ENCODE data around the gene PCSK1. TPM values are rescaled to one million over a fixed set of nuclear protein-coding genes. Genes with fewer than 3 reads are reported as not detected.

Gene PCSK1
- polyA plus RNA-seq, 3 donors = not detected

DNA sequence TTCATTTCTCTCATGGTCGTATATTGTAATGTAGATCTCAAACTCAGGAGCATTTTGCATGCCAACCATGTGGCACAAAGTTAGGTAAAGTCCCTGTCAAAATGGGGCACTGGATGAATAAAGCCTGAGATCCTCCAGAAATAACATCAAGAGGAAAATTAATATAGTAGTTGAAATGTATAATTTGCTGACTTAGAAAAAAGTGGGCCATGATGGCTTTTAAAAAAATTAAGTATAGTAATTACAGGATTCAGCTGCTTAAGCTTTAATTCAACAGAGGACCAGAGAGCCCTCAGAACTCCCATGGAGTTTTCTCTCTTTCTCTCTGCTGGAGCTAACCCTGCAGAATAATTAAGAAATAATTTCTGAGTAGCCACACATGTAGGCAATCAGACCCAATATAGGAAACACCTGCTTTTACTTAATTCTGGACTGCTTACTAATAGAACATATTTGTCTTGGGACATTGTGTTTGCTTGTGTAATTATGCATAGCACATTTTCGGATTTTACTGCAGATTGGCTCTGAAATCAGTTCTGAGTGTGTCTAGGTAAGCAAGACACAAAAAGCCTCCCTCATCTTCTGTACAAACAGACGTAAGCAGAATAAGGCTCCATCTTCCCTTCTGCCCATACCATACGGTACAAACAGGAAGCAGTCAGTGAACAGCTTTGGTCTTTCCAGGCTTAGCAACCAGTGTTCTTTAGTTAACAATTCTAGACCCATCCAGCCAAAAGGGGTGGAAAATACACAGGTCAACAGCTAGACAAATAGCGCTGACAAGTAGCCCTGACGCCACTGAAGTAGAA, 26.5 kb upstream of the PCSK1 start:
- TF ChIP-seq CTCF (IDR thresholded peaks at IDR 0.05) = no peak

GRCh38 chr5:96458176-96458575, 25.1 kb upstream of the PCSK1 start:
- Mint-ChIP-seq H3K9me3 (peaks cover 0 to 9% (median 2%) of the 10 kb centered on the region in 7 donors), H3K36me3 (no peaks in the 10 kb centered on the region), H3K27me3 (ENCODE audit: low read depth in 3 of 3) (peaks cover 2 to 4% (median 3%) of the 10 kb centered on the region in 3 donors), H3K27ac (no peak overlapping the region), H3K4me1 (no peaks in the 10 kb centered on the region), H3K4me3 (no peak overlapping the region)
- no peak overlapping the region for H2AFZ ChIP-seq (ENCODE audit: insufficient read depth, low read depth, low read length, poor library complexity, severe bottlenecking)
- H3K4me1 ChIP-seq (ENCODE audit: control insufficient read depth in 1 of 2, insufficient read depth in 2 of 2, low read length in 2 of 2) = no peaks in the 10 kb centered on the region
- H3K4me3 ChIP-seq (replicated peaks in 1 of 3; ENCODE audit: low read depth in 2 of 3, low read length in 3 of 3) = no peak overlapping the region
- no peak for TF ChIP-seq CTCF (IDR thresholded peaks at IDR 0.05)
- no peak overlapping the region for H3K9ac ChIP-seq (ENCODE audit: insufficient read depth, low read length, poor library complexity, severe bottlenecking)
- no CpG with 5 or more reads among the region's 2 CpGs for WGBS (ENCODE audit: insufficient coverage)
- H3K4me2 ChIP-seq (replicated peaks; ENCODE audit: extremely low read depth, low read length, poor library complexity, severe bottlenecking) = no peak overlapping the region
- H3K79me2 ChIP-seq (ENCODE audit: insufficient read depth, low read length) = no peaks in the 10 kb centered on the region
- no peaks in the 10 kb centered on the region for H4K20me1 ChIP-seq (ENCODE audit: insufficient read depth, low read length)
- H3K36me3 ChIP-seq (replicated peaks in 1 of 2; ENCODE audit: control insufficient read depth in 1 of 2, insufficient read depth in 2 of 2, low read length in 2 of 2) = no peaks in the 10 kb centered on the region
- intact Hi-C loops (cut with micrococcal nuclease) = no loop called here
- H3K27ac ChIP-seq (ENCODE audit: low read depth in 1 of 2, low read length in 2 of 2) = no peak overlapping the region
- DNase-seq = no peak
- no peaks in the 10 kb centered on the region for H3K9me3 ChIP-seq (replicated peaks in 1 of 2; ENCODE audit: control insufficient read depth in 1 of 2, insufficient read depth in 1 of 2, low read length in 2 of 2)
- H3K27me3 ChIP-seq (ENCODE audit: control insufficient read depth in 2 of 2, insufficient read depth in 2 of 2, low read length in 2 of 2) = no peaks in the 10 kb centered on the region

More for the DNA sequence above, 26.5 kb upstream of the PCSK1 start:
- intact Hi-C loops (cut with micrococcal nuclease) = no loop called here
- Histone ChIP-seq H3K27ac (ENCODE audit: low read depth in 1 of 2, low read length in 2 of 2) (no peak overlapping the region), H3K4me1 (ENCODE audit: control insufficient read depth in 1 of 2, insufficient read depth in 2 of 2, low read length in 2 of 2) (no peaks in the 10 kb centered on the region), H2AFZ (ENCODE audit: insufficient read depth, low read depth, low read length, poor library complexity, severe bottlenecking) (no peak overlapping the region), H3K9ac (ENCODE audit: insufficient read depth, low read length, poor library complexity, severe bottlenecking) (no peak overlapping the region), H4K20me1 (ENCODE audit: insufficient read depth, low read length) (no peaks in the 10 kb centered on the region), H3K27me3 (ENCODE audit: control insufficient read depth in 2 of 2, insufficient read depth in 2 of 2, low read length in 2 of 2) (no peaks in the 10 kb centered on the region), H3K36me3 (replicated peaks in 1 of 2; ENCODE audit: control insufficient read depth in 1 of 2, insufficient read depth in 2 of 2, low read length in 2 of 2) (no peaks in the 10 kb centered on the region), H3K4me2 (replicated peaks; ENCODE audit: extremely low read depth, low read length, poor library complexity, severe bottlenecking) (no peak overlapping the region), H3K4me3 (replicated peaks in 1 of 3; ENCODE audit: low read depth in 2 of 3, low read length in 3 of 3) (no peak overlapping the region), H3K79me2 (ENCODE audit: insufficient read depth, low read length) (no peaks in the 10 kb centered on the region), H3K9me3 (replicated peaks in 1 of 2; ENCODE audit: control insufficient read depth in 1 of 2, insufficient read depth in 1 of 2, low read length in 2 of 2) (no peaks in the 10 kb centered on the region)
- Mint-ChIP-seq H3K4me3 (no peak overlapping the region), H3K27me3 (ENCODE audit: low read depth in 3 of 3) (peaks cover 1 to 3% (median 2%) of the 10 kb centered on the region in 3 donors), H3K27ac (no peak overlapping the region), H3K4me1 (no peaks in the 10 kb centered on the region), H3K36me3 (no peaks in the 10 kb centered on the region), H3K9me3 (peaks cover 0 to 7% (median 2%) of the 10 kb centered on the region in 7 donors)
- 83% methylated on average over 4 of the region's 6 CpGs for WGBS (ENCODE audit: insufficient coverage)
- no peak for DNase-seq

Data from CD14-positive monocyte (primary cell).